ENCODE data around the gene SGTA. TPM values are rescaled to one million over a fixed set of nuclear protein-coding genes. Genes with fewer than 3 reads are reported as not detected.

The SGTA gene
- total RNA-seq, 4 donors from 2014 or later = 32.7 to 50.4 (median 36.7) TPM

DNA sequence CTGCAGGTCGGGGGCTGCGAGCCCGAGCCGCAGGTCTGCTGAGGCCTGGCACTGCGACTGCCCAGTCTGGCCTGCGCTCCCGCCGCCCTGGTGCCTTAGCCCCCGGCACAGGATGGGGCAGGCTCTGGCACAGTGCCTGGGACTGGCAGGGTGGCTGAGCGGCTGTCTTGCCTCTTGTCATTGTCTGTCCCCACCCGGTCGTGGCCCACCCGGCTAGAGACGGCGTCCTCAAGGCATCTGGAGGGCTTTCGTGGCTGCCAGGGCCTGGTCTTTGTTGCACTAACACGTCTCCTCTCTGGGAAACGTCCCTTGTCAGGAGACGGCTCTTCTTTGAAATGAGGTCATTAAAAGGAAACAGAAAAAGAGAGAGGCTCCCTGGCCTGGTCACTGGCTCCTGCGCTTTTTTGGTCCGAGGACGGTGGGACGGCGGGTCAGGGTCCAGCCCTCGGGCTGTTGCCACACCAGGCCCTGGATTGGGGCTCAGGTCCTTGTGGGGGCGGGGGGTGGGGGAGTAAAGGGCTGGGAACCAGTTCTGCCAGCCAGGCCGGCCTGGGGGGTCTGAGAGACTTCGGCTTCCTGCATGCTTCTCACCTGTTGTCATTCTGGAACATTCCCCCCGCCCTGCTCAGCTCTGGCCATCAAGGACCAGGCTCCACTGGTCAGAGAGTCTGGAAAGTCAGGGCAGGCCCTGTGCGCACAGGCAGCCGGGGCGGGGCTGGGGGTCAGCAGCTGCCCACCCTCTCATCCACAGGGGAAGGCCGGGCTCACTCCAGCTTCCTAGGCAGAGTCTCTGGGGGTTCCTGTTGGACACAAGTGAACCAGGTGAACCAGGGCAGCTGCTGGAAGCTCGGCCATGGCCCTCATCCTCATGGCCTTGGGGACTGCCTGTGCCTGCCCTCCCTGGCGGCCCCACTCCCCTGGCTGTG lies 30.4 kb upstream of the SGTA start:
- TF ChIP-seq, protein P1, sequence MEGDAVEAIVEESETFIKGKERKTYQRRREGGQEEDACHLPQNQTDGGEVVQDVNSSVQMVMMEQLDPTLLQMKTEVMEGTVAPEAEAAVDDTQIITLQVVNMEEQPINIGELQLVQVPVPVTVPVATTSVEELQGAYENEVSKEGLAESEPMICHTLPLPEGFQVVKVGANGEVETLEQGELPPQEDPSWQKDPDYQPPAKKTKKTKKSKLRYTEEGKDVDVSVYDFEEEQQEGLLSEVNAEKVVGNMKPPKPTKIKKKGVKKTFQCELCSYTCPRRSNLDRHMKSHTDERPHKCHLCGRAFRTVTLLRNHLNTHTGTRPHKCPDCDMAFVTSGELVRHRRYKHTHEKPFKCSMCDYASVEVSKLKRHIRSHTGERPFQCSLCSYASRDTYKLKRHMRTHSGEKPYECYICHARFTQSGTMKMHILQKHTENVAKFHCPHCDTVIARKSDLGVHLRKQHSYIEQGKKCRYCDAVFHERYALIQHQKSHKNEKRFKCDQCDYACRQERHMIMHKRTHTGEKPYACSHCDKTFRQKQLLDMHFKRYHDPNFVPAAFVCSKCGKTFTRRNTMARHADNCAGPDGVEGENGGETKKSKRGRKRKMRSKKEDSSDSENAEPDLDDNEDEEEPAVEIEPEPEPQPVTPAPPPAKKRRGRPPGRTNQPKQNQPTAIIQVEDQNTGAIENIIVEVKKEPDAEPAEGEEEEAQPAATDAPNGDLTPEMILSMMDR (IDR thresholded peaks at IDR 0.05) = no peak
- ATAC-seq (ENCODE audit: low FRiP score) (no peak), DNase-seq (ENCODE audit: low spot score) (no peak)

DNA sequence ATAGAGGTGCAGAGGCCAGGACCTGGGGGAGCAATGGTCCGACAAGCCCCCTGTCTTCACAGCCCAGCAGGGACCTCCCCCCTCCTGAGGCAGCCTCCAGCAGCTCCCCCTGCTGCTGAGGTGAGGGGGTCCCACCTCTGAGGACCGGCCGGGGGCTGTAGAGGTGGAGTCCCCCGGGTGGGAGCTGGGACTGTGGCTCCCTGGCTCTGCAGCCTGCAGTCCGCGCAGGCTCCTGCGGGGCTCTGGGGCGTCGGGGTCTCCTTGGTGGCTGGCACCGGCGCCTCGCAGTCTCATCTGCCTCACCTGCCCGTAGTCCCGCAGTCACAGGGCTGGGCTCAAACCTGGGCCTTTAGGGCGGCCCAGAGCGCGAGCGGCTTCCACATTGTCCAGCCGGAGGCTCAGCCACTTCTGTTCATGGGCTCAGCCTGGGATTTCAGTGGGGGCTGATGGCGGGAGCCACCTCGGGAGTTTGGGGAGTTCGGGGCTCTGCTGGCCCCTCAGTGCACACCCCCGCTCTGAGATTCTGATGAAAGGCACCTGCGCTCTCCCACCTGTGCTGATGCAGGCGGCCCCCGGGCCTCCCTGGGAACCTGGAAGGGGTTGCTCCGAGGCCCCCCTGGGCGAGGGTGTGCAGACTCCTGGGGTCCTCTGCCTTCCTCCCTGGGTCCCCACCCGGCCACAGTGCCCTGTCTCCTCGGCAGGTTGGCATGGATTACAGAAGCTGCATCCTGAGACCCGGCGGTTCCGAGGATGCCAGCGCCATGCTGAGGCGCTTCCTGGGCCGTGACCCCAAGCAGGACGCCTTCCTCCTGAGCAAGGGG lies 29.6 kb upstream of the SGTA start:
- no peak for ATAC-seq (ENCODE audit: low FRiP score)
- TF ChIP-seq, protein P1 (IDR thresholded peaks at IDR 0.05) = no peak
- DNase-seq (ENCODE audit: low spot score) = no peak

DNA sequence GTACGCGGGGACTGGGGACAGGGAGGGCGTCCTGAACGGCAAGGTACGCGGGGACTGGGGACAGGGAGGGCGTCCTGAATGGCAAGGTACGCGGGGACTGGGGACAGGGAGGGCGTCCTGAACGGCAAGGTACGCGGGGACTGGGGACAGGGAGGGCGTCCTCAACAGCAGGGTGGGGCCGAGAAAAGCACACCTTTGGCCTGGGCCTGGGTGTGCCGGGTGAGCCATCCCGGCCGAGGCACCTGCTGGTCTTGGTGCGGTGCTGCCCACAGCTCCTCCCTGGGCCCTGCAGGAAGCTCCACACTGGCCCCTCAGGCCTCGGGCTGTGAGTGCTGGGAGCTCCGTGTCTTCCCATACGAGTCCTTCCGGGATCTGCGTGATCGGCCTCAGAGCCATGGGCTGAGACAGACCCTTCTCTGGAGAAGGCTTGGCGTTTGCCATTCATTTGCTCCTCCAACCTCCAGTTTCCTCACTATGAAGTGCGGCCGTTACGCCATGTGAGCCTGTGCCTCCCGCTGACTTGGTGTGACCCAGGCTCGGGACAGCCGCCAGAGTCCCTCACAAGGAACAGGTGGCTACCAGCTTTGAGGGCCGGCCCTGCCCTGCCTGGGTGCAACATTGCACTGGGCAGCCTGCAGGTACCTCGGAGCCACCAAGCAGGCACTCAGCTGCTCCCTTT lies 28.8 kb upstream of the SGTA start:
- TF ChIP-seq, protein P1 (IDR thresholded peaks at IDR 0.05) = no peak
- no peak for DNase-seq (ENCODE audit: low spot score)
- ATAC-seq (ENCODE audit: low FRiP score) = no peak

DNA sequence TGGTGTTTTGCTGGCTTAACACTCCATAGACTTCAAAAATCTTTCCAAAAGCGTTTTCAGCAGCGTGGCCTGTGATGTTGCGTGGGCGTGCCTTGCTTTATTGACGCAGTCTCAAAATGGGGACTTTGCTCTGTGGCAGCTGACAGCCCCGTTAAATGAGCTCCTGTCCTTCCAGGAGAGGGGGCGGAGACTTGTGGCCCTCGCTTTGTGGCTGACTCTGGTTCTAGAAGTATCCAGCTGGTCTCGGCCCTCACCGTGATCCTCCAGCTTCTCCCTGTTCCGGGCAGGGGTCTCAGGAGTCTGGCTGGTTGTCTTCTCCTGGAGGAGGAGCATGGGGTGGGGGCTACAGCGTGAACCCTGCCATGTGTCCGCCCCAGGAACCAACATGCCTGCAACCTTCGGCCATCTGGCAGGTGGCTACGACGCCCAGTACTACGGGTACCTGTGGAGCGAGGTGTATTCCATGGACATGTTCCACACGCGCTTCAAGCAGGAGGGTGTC lies 28.2 kb upstream of the SGTA start:
- TF ChIP-seq, protein P1 (IDR thresholded peaks at IDR 0.05) = no peak
- ATAC-seq (ENCODE audit: low FRiP score) (no peak), DNase-seq (ENCODE audit: low spot score) (no peak)

DNA sequence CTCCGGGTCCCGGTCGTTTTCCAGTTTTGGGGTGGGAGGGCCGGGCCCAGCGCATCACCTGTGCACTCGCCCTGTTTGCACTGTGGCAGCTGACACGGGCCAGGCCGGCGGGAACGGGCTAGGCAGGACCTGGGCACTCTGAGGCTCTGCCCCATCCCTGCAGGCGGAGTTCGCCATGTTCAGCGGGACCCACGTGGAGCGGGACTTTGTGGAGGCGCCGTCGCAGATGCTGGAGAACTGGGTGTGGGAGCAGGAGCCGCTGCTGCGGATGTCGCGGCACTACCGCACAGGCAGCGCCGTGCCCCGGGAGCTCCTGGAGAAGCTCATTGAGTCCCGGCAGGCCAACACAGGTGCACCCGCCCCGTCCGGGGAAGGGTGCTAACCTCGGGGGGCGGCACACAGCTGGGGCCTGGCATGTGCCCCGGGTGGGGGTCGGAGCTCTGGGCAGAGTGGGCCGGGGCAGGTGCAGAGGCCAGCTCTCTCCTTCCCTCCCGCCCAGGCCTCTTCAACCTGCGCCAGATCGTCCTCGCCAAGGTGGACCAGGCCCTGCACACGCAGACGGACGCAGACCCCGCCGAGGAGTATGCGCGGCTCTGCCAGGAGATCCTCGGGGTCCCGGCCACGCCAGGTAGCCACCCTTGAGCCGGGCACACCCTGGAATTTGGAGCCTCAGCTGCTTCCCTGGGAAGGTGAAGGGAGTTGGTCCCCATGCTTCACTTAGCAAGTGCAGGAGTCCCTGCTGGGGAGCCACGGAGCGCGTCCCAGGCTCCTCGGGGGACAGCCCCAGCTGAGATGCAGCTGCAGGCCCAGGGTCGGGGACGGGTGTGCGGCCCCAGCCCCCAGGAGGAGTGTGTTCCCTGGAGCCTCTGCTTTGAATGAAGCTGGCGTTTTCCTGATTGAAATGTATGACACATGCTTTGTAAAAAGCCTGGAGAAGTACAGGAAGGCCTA lies 27.3 kb upstream of the SGTA start:
- DNase-seq (ENCODE audit: low spot score) = no peak
- no peak for ATAC-seq (ENCODE audit: low FRiP score)

More for the DNA sequence above, 27.3 kb upstream of the SGTA start:
- TF ChIP-seq, protein P1 (IDR thresholded peaks at IDR 0.05) = no peak
